GM12873 (cell line): Measurements from ENCODE around the gene RAB11A.

Experiments
- TF ChIP-seq, protein P1 (sequence below): IDR thresholded peaks from 2 replicates; pipeline ENCODE4 v1.5.1; 2012; ENCODE audit warnings: low read depth, mild to moderate bottlenecking, moderate library complexity, low read length, control low read depth; ENCODE audit not compliant: insufficient read depth; ENCODE audit errors: missing control alignments

Gene RAB11A

DNA sequence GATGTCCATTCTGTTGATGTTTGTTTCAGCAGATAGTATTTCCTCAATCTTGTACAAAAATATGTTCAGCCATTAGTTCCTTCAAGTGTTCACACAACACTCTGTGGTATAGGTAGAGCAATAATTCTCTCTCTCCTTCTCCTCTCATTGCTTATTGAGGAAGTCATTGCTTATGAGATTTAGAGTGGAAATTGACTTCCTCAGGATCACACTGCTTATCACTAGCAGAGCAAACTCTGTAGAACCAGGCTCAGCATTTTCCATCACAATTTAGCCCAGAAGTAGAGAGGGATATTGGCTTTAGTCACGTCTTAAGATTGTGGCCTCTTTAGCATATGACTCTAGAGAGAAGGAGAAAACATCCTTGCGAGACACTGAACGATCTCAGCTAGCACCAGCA is 31.2 kb downstream of the RAB11A start:
- TF ChIP-seq, protein P1, sequence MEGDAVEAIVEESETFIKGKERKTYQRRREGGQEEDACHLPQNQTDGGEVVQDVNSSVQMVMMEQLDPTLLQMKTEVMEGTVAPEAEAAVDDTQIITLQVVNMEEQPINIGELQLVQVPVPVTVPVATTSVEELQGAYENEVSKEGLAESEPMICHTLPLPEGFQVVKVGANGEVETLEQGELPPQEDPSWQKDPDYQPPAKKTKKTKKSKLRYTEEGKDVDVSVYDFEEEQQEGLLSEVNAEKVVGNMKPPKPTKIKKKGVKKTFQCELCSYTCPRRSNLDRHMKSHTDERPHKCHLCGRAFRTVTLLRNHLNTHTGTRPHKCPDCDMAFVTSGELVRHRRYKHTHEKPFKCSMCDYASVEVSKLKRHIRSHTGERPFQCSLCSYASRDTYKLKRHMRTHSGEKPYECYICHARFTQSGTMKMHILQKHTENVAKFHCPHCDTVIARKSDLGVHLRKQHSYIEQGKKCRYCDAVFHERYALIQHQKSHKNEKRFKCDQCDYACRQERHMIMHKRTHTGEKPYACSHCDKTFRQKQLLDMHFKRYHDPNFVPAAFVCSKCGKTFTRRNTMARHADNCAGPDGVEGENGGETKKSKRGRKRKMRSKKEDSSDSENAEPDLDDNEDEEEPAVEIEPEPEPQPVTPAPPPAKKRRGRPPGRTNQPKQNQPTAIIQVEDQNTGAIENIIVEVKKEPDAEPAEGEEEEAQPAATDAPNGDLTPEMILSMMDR: no peak

DNA sequence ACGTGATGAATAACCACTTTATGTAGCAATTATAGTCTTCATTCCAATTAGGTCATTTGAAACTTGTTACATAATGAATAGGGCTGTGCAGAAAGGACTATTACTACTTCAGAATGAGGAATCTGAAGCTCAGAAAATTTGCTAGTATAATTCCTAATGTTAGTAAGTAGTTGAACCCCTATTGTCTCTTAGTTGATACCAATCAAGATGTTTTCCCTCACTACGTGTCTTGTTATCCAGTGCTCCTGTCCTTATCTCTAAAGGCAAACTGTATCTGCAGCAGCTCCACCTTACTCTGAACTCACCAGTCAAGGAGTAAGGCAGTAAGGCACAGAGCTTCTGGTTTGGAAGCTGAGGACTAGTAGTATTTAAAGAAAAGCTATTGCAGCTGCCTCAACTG is 32.0 kb downstream of the RAB11A start:
- TF ChIP-seq, protein P1: no peak

DNA sequence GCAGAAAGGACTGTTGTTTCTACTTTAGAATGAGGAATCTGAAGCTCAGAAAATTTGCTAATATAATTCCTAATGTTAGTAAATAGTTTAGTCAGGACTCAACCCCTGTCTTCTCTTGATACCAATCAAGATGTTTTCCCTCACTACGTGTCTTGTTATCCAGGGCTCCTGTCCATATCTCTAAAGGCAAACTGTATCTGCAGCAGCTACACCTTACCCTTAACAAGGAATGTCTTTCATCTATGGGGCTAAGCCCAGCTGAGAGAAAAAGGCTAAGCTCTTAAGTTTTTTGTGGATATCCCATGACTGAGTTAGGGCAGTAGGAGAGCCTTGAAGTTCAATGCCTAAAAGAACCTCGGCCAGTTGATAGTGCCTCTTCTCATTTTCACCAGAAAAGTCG is 32.5 kb downstream of the RAB11A start:
- TF ChIP-seq, protein P1: no peak

DNA sequence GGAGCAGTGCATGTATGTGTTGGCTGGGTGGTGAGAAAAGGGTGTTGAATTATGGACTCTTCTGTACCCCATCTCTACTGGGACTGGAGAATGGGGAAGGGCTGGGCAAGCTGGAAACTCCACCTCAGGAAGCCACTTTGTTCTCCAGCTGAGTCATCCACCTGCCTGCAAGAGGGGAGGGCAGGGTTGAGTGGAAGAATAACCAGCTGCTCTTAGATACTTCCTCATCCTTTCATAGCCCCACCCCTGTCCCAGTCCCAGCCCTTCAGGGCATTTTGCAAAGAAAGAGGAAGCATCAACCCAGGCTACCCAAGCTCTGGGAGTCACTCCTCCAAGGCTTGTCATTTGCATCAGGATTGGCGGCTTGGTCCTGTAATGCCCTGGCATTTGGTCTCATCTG is 33.1 kb downstream of the RAB11A start:
- TF ChIP-seq, protein P1: no peak

DNA sequence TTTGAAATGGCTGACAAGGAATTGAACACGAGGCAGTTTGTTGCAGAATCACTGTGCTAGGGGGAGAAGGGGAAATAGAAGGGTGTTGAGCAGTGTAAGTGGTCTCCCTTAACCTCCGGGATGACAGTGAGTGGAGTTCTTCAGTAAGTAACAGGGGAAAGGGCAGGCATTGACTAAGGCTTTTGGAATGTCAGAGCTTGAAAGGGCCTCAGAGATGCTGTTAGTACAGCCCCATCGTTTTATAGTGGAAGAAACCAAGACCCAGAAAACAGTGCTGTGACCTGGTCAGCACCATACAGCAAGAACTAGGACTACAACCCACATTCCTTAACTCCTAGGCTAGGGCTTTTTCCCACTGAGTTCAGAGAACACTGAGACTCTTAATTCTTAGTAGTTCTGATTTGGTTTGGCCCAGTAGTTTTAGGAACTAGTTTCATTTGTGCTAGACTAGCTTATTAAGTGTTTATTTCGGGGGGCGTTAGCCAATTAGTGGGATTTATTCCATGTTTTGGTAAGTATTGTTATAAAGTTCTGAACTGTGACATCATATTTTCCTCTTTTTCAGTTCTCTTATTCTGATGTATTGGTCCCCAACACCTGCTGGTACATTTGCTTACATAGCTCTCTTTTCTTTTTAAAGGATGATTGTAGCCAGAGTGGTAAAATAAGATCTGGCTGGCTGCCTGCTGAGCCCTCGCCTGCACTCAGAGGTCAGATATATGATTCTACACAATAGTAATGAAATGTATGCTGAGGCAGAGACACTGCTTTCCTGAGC is 34.2 kb downstream of the RAB11A start:
- TF ChIP-seq, protein P1: no peak

DNA sequence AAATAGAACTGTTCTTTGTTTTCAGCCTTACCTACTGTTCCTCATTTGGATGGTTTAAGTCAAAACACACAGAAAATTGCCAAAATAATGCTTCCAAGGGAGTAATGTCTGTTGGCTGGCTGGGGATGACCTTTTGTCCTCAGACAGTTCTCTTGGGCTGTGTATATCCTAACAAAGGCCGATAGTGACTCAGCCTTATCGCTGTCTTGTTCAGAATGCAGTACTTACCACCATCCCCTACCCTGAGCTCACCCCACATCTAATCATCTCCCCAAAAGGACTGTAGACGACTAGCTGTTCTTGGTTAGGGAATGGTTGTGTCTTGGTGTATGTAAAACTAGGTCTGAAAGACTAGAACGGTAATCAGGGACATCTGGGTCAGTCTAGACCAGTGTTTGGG is 35.0 kb downstream of the RAB11A start:
- TF ChIP-seq, protein P1: no peak

GRCh38 chr15:65906396-65906795 is 37.1 kb downstream of the RAB11A start:
- TF ChIP-seq, protein P1: no peak
